GM19463 (cell line): ENCODE data around the gene PTTG2.

Source experiments
- ATAC-seq: cut with Tn5 transposase; IDR thresholded peaks from one replicate; pipeline ENCODE4 v1.9.1; 2021; ENCODE audit warnings: mild to moderate bottlenecking, moderate library complexity; ENCODE audit not compliant: unreplicated experiment

Gene PTTG2

GRCh38 chr4:38005637-38006036, 45.4 kb downstream of the PTTG2 start:
- ATAC-seq: no peak

- no peak for ATAC-seq
Measured at GRCh38 chr4:38007645-38008044, 47.4 kb downstream of the PTTG2 start.

- ATAC-seq: no peak
Measured at GRCh38 chr4:38008571-38009021, 48.4 kb downstream of the PTTG2 start.

DNA sequence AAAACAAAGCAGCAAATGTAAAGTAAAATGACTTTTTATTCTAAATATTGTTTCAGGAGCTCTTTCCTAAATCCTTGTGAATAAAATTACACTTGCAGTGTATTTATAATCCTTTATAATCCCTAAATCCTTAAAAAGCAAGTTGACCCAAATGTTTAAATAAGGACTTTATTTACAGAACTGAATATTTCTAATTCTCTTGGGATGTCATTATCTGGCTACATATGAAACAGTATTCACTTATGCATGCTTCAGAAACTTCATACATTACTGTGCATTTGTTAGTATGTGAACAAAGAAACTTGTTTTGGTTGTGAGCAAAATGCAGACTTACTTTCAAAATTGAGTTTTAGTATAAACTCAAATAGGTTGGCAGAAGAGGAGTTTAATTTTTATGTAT, 49.2 kb downstream of the PTTG2 start:
- no peak for ATAC-seq

GRCh38 chr4:38009949-38010348, 49.8 kb downstream of the PTTG2 start:
- ATAC-seq: no peak
